A673 (cell line): ENCODE measurements around the gene PTHLH. TPM values are rescaled to one million over a fixed set of nuclear protein-coding genes. Genes with fewer than 3 reads are reported as not detected.

Experiments
- BruUV-seq: library from RNA; stranded (reverse); fragments of 400-500 nt; replicated peaks from 2 replicates; lab custom pipeline; 2021; lab: Mats Ljungman, UMichigan
- CTCF ChIA-PET: fragments of 300-600 bp; sonication (Branson Sonifier 250); formaldehyde crosslinking; loops from one replicate; lab custom pipeline; 2022; ENCODE audit warnings: antibody characterized with exemption; lab: Charles Lee
- POLR2A ChIA-PET: fragments of 300-600 bp; sonication (Branson Sonifier 250); formaldehyde crosslinking; loops from one replicate; lab custom pipeline; 2022; ENCODE audit warnings: antibody characterized with exemption; ENCODE audit not compliant: low non-redundant PET; lab: Charles Lee
- DNase-seq: peaks from one replicate; pipeline ENCODE4 v3.0.0-alpha.2; 2015; ENCODE audit warnings: low spot score
- H3K27ac ChIP-seq: fragments of 200-600 bp; sonication (generic); 2 replicates; pipeline ENCODE4 v1.5.1; 2016; ENCODE audit warnings: mixed run types, low read depth, mild to moderate bottlenecking, mixed read lengths, antibody characterized with exemption, low read length; ENCODE audit not compliant: poor library complexity, severe bottlenecking
- H3K27me3 ChIP-seq: fragments of 200-600 bp; sonication (generic); replicated peaks from 2 replicates; pipeline ENCODE4 v1.6.1; 2017; ENCODE audit warnings: mixed run types, low read depth, mild to moderate bottlenecking, mixed read lengths, antibody characterized with exemption, low read length; ENCODE audit not compliant: insufficient read depth, poor library complexity
- H3K36me3 ChIP-seq: fragments of 200-600 bp; sonication (generic); 2 replicates; pipeline ENCODE4 v1.6.1; 2016; ENCODE audit warnings: mixed run types, mild to moderate bottlenecking, mixed read lengths, antibody characterized with exemption, low read length; ENCODE audit not compliant: insufficient read depth, poor library complexity, severe bottlenecking
- H3K4me1 ChIP-seq: fragments of 200-600 bp; sonication (generic); 2 replicates; pipeline ENCODE4 v1.6.1; 2017; ENCODE audit warnings: mixed run types, mild to moderate bottlenecking, mixed read lengths, antibody characterized with exemption, low read length; ENCODE audit not compliant: insufficient read depth, poor library complexity, severe bottlenecking
- H3K4me3 ChIP-seq: fragments of 200-600 bp; sonication (generic); 2 replicates; pipeline ENCODE4 v1.5.1; 2016; ENCODE audit warnings: low read depth, mixed run types, mild to moderate bottlenecking, mixed read lengths, low read length; ENCODE audit not compliant: poor library complexity, severe bottlenecking
- H3K9me3 ChIP-seq: fragments of 200-600 bp; sonication (generic); 2 replicates; pipeline ENCODE4 v1.6.1; 2016; ENCODE audit warnings: mixed run types, low read depth, mild to moderate bottlenecking, mixed read lengths, antibody characterized with exemption, low read length; ENCODE audit not compliant: poor library complexity, severe bottlenecking
- CTCF ChIP-seq: fragments of 300-800, 200-600 bp; sonication (generic); conservative IDR thresholded peaks from 2 replicates; pipeline ENCODE4 v1.5.1; 2017; ENCODE audit warnings: low read depth, mild to moderate bottlenecking, antibody characterized with exemption, low read length, moderate library complexity, mixed read lengths
- EZH2 ChIP-seq: fragments of 200-600 bp; sonication (generic); IDR thresholded peaks from 2 replicates; pipeline ENCODE4 v1.6.1; 2017; ENCODE audit warnings: borderline replicate concordance, low read depth, mild to moderate bottlenecking, mixed read lengths, antibody characterized with exemption, low read length; ENCODE audit not compliant: poor library complexity, severe bottlenecking
- intact Hi-C: fragments of 100-400 bp; cut with micrococcal nuclease; formaldehyde crosslinking; loops from one replicate; pipeline ENCODE4 v1.10.0; 2022; ENCODE audit not compliant: unreplicated experiment
- total RNA-seq: library from RNA; stranded (reverse); gene quantifications from 2 replicates; pipeline ENCODE4 v1.2.3, GENCODE V29; 2021

PTHLH gene
- total RNA-seq, 1 experiment from 2014 or later = 2.4 TPM

DNA sequence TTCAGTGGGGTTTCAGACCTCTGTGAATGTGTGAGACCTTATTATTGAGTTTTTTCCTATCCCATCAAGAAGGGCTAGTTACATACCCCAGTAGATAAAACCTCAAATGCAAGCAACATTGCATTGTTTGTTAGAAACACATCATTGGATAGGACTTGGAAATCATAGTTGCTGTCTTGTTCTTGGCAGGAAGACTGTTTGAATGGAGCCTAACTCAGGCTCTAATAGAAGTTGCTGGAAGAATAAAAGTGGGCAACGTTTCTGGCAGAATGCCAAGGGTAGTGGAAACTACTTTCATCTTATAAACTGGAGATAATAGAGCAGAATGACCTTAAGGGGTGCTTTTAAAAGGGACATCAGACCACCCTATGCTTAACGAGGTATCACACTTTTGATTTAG, 9.9 kb upstream of the PTHLH start:
- Histone ChIP-seq H3K36me3 (no peaks in the 10 kb centered on the region), H3K4me3 (no peak overlapping the region), H3K27me3 (peaks cover 7% of the 10 kb centered on the region), H3K27ac (no peak overlapping the region), H3K9me3 (no peaks in the 10 kb centered on the region), H3K4me1 (no peaks in the 10 kb centered on the region)
- no TSS peak for BruUV-seq
- ChIA-PET POLR2A (no interaction called here), CTCF (no interaction called here)
- no peak for DNase-seq
- TF ChIP-seq CTCF (no peak), EZH2 (no peak)
- intact Hi-C loops = no loop called here

DNA sequence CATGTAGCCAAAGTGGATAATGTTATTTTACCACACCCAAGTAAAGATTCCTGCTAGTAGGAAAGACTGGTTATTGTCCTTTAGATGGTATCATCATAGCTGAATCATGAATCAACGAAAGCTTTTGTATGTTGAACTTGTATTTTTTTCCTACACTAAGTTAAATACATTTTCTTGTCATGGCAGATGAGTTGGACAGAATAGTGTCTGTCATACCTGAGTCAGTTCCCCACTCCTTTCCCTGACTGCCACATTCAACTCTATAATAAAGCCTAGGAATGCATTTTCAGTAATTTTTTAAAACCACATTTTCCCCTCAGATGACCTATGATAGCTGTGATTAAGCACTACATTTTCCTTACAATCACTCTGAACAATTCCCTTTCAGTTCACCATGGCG, 9.3 kb upstream of the PTHLH start:
- TF ChIP-seq EZH2 (no peak), CTCF (no peak)
- Histone ChIP-seq H3K4me3 (no peak overlapping the region), H3K36me3 (no peaks in the 10 kb centered on the region), H3K27me3 (peaks cover 12% of the 10 kb centered on the region), H3K27ac (no peak overlapping the region), H3K9me3 (no peaks in the 10 kb centered on the region), H3K4me1 (no peaks in the 10 kb centered on the region)
- ChIA-PET POLR2A (no interaction called here), CTCF (no interaction called here)
- BruUV-seq = no TSS peak
- no peak for DNase-seq
- intact Hi-C loops = no loop called here

DNA sequence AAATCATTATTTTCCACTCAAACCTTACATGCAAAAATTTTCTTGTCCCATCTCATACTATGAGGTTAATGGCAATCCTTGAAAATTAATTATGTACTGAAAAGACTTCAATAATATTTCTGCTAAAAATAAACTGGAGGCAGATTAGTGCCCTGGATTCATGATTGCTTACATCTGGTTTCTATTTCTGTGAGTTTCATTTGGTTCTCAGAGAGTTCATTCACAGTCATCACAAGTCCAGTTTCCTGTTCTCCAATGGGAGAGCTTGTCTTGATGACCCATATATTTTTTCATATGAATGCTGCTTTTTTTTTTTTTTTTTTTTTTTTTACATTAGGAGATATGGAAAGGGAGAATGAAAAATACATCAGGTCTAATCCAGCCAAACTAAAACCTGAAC, 6.6 kb upstream of the PTHLH start:
- DNase-seq = no peak
- POLR2A ChIA-PET = no interaction called here
- CTCF ChIA-PET = no interaction called here
- H3K4me3 ChIP-seq = no peak overlapping the region
- BruUV-seq = no TSS peak
- intact Hi-C loops = no loop called here
- H3K4me1 ChIP-seq = peaks cover 5% of the 10 kb centered on the region
- H3K36me3 ChIP-seq = no peaks in the 10 kb centered on the region
- no peak overlapping the region for H3K27ac ChIP-seq
- H3K9me3 ChIP-seq = no peaks in the 10 kb centered on the region
- H3K27me3 ChIP-seq = peaks cover 38% of the 10 kb centered on the region
- no peak for TF ChIP-seq EZH2
- TF ChIP-seq CTCF = no peak
